C4-2B (cell line): Measurements from ENCODE around the gene GBA2.

Experiments used
- ZFX ChIP-seq: fragments of 450-650 bp; IDR thresholded peaks from 2 replicates; pipeline ENCODE4 v1.6.1; 2017
- TF ChIP-seq, protein P1 (sequence below): fragments of 450-650 bp; conservative IDR thresholded peaks from 2 replicates; pipeline ENCODE4 v1.5.1; 2017; ENCODE audit warnings: mild to moderate bottlenecking

DNA sequence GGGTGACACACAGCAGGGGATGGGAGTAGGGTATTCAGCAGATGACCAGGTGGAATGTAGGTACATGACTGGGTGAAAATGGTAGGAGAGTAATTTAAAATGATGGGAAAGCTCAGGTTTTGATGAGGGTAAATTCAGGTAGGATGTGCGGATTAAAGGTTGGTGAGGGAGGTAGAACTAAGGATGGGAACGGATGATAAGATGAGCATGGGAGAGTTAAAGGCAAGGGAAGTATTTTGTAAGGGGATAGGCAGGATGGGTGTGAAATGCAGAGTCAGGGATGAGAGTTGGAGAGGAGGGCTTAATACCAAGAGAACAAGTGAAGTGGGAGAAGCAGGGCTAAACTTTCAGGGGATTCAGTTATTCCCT, 18.6 kb downstream of the GBA2 start:
- TF ChIP-seq, protein P1, sequence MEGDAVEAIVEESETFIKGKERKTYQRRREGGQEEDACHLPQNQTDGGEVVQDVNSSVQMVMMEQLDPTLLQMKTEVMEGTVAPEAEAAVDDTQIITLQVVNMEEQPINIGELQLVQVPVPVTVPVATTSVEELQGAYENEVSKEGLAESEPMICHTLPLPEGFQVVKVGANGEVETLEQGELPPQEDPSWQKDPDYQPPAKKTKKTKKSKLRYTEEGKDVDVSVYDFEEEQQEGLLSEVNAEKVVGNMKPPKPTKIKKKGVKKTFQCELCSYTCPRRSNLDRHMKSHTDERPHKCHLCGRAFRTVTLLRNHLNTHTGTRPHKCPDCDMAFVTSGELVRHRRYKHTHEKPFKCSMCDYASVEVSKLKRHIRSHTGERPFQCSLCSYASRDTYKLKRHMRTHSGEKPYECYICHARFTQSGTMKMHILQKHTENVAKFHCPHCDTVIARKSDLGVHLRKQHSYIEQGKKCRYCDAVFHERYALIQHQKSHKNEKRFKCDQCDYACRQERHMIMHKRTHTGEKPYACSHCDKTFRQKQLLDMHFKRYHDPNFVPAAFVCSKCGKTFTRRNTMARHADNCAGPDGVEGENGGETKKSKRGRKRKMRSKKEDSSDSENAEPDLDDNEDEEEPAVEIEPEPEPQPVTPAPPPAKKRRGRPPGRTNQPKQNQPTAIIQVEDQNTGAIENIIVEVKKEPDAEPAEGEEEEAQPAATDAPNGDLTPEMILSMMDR = no peak
- no peak for TF ChIP-seq ZFX
